DND-41 (cell line): Measurements from ENCODE around the gene NDUFS3.

ENCODE experiments used
- EZH2 ChIP-seq: IDR thresholded peaks from 3 replicates; pipeline ENCODE4 v1.6.1; 2012; ENCODE audit warnings: borderline replicate concordance, low read depth, mild to moderate bottlenecking, moderate library complexity, low read length, inconsistent platforms; ENCODE audit not compliant: severe bottlenecking
- TF ChIP-seq, protein P1 (sequence below): IDR thresholded peaks from 2 replicates; pipeline ENCODE4 v1.5.1; 2012; ENCODE audit warnings: borderline replicate concordance, low read length, moderate library complexity, mild to moderate bottlenecking; ENCODE audit not compliant: poor library complexity, severe bottlenecking; ENCODE audit errors: extremely low read depth

DNA sequence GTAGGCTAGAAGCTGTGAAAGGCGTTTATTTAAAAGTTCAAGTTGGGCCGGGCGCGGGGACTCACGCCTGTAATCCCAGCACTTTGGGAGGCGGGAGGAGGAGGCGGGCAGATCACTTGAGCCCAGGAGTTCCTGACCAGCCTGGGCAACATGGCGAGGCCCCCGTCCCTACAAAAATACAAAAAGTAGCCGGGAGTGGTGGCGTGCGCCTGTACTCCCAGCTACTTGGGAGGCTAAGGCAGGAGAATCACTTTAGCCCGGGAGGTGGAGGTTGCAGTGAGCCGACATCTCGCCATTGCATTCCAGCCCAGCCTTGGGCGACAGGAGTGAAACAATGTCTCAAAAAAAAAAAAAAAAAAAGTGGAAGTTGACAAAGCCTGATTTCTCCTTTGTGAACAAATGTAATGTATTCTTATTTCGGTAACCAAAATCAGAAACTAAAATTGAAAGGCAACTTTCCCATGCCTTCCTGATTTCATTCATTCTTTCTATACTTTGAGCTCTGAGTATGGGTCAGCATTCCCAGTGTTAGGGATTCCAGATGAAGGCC lies 12.7 kb upstream of the NDUFS3 start:
- TF ChIP-seq, protein P1, sequence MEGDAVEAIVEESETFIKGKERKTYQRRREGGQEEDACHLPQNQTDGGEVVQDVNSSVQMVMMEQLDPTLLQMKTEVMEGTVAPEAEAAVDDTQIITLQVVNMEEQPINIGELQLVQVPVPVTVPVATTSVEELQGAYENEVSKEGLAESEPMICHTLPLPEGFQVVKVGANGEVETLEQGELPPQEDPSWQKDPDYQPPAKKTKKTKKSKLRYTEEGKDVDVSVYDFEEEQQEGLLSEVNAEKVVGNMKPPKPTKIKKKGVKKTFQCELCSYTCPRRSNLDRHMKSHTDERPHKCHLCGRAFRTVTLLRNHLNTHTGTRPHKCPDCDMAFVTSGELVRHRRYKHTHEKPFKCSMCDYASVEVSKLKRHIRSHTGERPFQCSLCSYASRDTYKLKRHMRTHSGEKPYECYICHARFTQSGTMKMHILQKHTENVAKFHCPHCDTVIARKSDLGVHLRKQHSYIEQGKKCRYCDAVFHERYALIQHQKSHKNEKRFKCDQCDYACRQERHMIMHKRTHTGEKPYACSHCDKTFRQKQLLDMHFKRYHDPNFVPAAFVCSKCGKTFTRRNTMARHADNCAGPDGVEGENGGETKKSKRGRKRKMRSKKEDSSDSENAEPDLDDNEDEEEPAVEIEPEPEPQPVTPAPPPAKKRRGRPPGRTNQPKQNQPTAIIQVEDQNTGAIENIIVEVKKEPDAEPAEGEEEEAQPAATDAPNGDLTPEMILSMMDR: no peak
- TF ChIP-seq EZH2: no peak
